GM23338 (cell line): ENCODE measurements around the gene L3MBTL4. TPM values are rescaled to one million over a fixed set of nuclear protein-coding genes. Genes with fewer than 3 reads are reported as not detected.
A peak's percentile ranks its signal among the peaks of the same experiment; 100 is the strongest.

Experiments
- ATAC-seq: fragments of 200-7000 bp; cut with Tn5 transposase; 3 replicates; pipeline ENCODE4 v1.9.1; 2020
- DNase-seq: peaks from one replicate; pipeline ENCODE4 v3.0.0-alpha.2; 2015; ENCODE audit warnings: low spot score
- H2AFZ ChIP-seq: fragments of 200-600 bp; sonication (generic); 2 replicates; pipeline ENCODE4 v1.8.0; 2016; ENCODE audit warnings: antibody characterized with exemption, mild to moderate bottlenecking, moderate library complexity
- H3F3A ChIP-seq: fragments of 200-600 bp; sonication (generic); replicated peaks from 2 replicates; pipeline ENCODE4 v1.8.0; 2017; ENCODE audit warnings: antibody characterized with exemption, mixed run types, low read depth
- H3K27ac ChIP-seq: fragments of 200-600 bp; sonication (generic); 2 replicates; pipeline ENCODE4 v1.6.1; 2016; ENCODE audit warnings: low read depth
- H3K27me3 ChIP-seq: fragments of 200-600 bp; sonication (generic); 2 replicates; pipeline ENCODE4 v1.8.0; 2016; ENCODE audit warnings: mild to moderate bottlenecking, mixed run types, moderate library complexity; ENCODE audit not compliant: insufficient read depth
- H3K36me3 ChIP-seq: fragments of 200-600 bp; sonication (generic); 2 replicates; pipeline ENCODE4 v1.8.0; 2016; ENCODE audit warnings: mild to moderate bottlenecking; ENCODE audit not compliant: insufficient read depth
- H3K4me1 ChIP-seq: fragments of 200-600 bp; sonication (generic); 2 replicates; pipeline ENCODE4 v1.8.0; 2016; ENCODE audit warnings: mild to moderate bottlenecking, moderate library complexity; ENCODE audit not compliant: insufficient read depth
- H3K4me2 ChIP-seq: fragments of 200-600 bp; sonication (generic); 2 replicates; pipeline ENCODE4 v1.7.1; 2017; ENCODE audit warnings: mixed run types
- H3K4me3 ChIP-seq: fragments of 200-600 bp; sonication (generic); 2 replicates; pipeline ENCODE4 v1.6.1; 2016; ENCODE audit warnings: mixed run types
- H3K79me2 ChIP-seq: fragments of 200-600 bp; sonication (generic); replicated peaks from 2 replicates; pipeline ENCODE4 v1.8.0; 2017; ENCODE audit warnings: mild to moderate bottlenecking; ENCODE audit not compliant: insufficient read depth
- H3K9me2 ChIP-seq: fragments of 200-600 bp; sonication (generic); 2 replicates; pipeline ENCODE4 v1.8.0; 2017; ENCODE audit not compliant: insufficient read depth
- H4K20me1 ChIP-seq: fragments of 200-600 bp; sonication (generic); replicated peaks from 2 replicates; pipeline ENCODE4 v1.8.0; 2017; ENCODE audit warnings: mild to moderate bottlenecking; ENCODE audit not compliant: insufficient read depth
- H3K27ac Mint-ChIP-seq: 2 replicates; pipeline ENCODE4 v1.8.0; 2020; ENCODE audit warnings: inconsistent platforms, mild to moderate bottlenecking, moderate library complexity, mixed read lengths
- H3K27me3 Mint-ChIP-seq: 3 replicates; pipeline ENCODE4 v1.8.0; 2022; ENCODE audit warnings: low read depth, mild to moderate bottlenecking, moderate library complexity, mixed read lengths, inconsistent platforms; ENCODE audit not compliant: insufficient read depth, poor library complexity
- H3K36me3 Mint-ChIP-seq: 3 replicates; pipeline ENCODE4 v1.8.0; 2021; ENCODE audit warnings: low read depth, mild to moderate bottlenecking, inconsistent platforms, moderate library complexity, mixed read lengths
- H3K4me1 Mint-ChIP-seq: 3 replicates; pipeline ENCODE4 v1.8.0; 2020; ENCODE audit warnings: mild to moderate bottlenecking, inconsistent platforms, mixed read lengths
- H3K4me3 Mint-ChIP-seq: 3 replicates; pipeline ENCODE4 v1.8.0; 2021; ENCODE audit warnings: moderate library complexity, mild to moderate bottlenecking, inconsistent platforms, mixed read lengths
- H3K9me3 Mint-ChIP-seq: 3 replicates; pipeline ENCODE4 v1.8.0; 2020; ENCODE audit warnings: moderate library complexity, mild to moderate bottlenecking, inconsistent platforms, mixed read lengths
- ZNF114 ChIP-seq: fragments of 250-450 bp; sonication (Bioruptor Pico); IDR thresholded peaks from 2 replicates; pipeline ENCODE4 v1.5.0; 2020; ENCODE audit warnings: mild to moderate bottlenecking, moderate library complexity
- polyA plus RNA-seq: library from polyadenylated mRNA; unstranded; fragments of >200 nt; fragmentation: Nextera tagmentation; extraction: Ambion mirVana; gene quantifications from 2 replicates; pipeline ENCODE4 v1.2.1, GENCODE V29; 2016
- total RNA-seq: library from RNA; depleted of rRNA; stranded (reverse); fragments of >200 nt; shearing (Covaris generic); gene quantifications from 2 replicates; pipeline ENCODE4 v1.2.3, GENCODE V29; 2014
- TF ChIP-seq, protein P1 (sequence below): fragments of 250-450 bp; sonication (Bioruptor Pico); IDR thresholded peaks from 2 replicates; pipeline ENCODE4 v1.5.0; 2020; ENCODE audit warnings: mild to moderate bottlenecking, moderate library complexity

Gene L3MBTL4
- total and polyA plus RNA-seq, 2 experiments from 2014 or later, result 0.48 to 2.8 TPM

DNA sequence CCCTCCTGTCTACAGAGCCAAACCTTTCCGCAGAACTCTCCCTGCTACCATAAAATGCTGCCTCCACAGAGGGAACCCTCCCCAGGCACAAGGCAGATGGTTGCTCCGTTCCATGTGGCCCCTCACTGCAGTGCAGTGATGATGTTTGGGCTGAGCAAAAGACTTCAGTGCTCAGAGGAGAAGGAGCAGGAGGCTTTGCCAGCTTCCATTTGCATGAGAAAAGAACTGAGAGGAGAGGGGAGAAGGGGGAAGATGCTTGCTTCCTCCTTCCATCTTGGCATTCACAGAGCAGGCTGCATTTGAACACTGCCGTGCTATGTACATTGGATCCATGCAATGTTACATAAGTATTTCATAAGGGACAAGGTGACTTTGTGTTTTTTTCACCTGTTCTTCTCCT, 472.8 kb downstream of the L3MBTL4 start:
- Mint-ChIP-seq H3K9me3 (no peaks in the 10 kb centered on the region), H3K36me3 (no peaks in the 10 kb centered on the region)

More for the DNA sequence above, 472.8 kb downstream of the L3MBTL4 start:
- no peaks in the 10 kb centered on the region for H3K36me3 ChIP-seq
- H3F3A ChIP-seq, result no peaks in the 10 kb centered on the region
- no peaks in the 10 kb centered on the region for H3K79me2 ChIP-seq
- TF ChIP-seq, protein P1, sequence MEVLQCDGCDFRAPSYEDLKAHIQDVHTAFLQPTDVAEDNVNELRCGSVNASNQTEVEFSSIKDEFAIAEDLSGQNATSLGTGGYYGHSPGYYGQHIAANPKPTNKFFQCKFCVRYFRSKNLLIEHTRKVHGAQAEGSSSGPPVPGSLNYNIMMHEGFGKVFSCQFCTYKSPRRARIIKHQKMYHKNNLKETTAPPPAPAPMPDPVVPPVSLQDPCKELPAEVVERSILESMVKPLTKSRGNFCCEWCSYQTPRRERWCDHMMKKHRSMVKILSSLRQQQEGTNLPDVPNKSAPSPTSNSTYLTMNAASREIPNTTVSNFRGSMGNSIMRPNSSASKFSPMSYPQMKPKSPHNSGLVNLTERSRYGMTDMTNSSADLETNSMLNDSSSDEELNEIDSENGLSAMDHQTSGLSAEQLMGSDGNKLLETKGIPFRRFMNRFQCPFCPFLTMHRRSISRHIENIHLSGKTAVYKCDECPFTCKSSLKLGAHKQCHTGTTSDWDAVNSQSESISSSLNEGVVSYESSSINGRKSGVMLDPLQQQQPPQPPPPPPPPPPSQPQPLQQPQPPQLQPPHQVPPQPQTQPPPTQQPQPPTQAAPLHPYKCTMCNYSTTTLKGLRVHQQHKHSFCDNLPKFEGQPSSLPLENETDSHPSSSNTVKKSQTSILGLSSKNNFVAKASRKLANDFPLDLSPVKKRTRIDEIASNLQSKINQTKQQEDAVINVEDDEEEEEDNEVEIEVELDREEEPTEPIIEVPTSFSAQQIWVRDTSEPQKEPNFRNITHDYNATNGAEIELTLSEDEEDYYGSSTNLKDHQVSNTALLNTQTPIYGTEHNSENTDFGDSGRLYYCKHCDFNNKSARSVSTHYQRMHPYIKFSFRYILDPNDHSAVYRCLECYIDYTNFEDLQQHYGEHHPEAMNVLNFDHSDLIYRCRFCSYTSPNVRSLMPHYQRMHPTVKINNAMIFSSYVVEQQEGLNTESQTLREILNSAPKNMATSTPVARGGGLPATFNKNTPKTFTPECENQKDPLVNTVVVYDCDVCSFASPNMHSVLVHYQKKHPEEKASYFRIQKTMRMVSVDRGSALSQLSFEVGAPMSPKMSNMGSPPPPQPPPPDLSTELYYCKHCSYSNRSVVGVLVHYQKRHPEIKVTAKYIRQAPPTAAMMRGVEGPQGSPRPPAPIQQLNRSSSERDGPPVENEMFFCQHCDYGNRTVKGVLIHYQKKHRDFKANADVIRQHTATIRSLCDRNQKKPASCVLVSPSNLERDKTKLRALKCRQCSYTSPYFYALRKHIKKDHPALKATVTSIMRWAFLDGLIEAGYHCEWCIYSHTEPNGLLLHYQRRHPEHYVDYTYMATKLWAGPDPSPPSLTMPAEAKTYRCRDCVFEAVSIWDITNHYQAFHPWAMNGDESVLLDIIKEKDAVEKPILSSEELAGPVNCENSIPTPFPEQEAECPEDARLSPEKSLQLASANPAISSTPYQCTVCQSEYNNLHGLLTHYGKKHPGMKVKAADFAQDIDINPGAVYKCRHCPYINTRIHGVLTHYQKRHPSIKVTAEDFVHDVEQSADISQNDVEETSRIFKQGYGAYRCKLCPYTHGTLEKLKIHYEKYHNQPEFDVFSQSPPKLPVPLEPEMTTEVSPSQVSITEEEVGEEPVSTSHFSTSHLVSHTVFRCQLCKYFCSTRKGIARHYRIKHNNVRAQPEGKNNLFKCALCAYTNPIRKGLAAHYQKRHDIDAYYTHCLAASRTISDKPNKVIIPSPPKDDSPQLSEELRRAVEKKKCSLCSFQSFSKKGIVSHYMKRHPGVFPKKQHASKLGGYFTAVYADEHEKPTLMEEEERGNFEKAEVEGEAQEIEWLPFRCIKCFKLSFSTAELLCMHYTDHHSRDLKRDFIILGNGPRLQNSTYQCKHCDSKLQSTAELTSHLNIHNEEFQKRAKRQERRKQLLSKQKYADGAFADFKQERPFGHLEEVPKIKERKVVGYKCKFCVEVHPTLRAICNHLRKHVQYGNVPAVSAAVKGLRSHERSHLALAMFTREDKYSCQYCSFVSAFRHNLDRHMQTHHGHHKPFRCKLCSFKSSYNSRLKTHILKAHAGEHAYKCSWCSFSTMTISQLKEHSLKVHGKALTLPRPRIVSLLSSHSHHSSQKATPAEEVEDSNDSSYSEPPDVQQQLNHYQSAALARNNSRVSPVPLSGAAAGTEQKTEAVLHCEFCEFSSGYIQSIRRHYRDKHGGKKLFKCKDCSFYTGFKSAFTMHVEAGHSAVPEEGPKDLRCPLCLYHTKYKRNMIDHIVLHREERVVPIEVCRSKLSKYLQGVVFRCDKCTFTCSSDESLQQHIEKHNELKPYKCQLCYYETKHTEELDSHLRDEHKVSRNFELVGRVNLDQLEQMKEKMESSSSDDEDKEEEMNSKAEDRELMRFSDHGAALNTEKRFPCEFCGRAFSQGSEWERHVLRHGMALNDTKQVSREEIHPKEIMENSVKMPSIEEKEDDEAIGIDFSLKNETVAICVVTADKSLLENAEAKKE (CRISPR knock-in tag), result peak; percentile 52; the same call in 1 of the 2 replicates
- TF ChIP-seq ZNF114 (CRISPR knock-in tag), result no peak
- H2AFZ ChIP-seq, result peak overlapping the region; percentile 82
- peaks cover 18% of the 10 kb centered on the region; the same call in 1 of the 2 replicates for H3K4me1 ChIP-seq
- peaks cover 12% of the 10 kb centered on the region for H3K27me3 Mint-ChIP-seq
- H3K9me2 ChIP-seq, result no peaks in the 10 kb centered on the region
- H4K20me1 ChIP-seq, result no peaks in the 10 kb centered on the region
- H3K27ac ChIP-seq, result no peak overlapping the region
- DNase-seq (peak; percentile 59), ATAC-seq (peak; percentile 96)
- no peaks in the 10 kb centered on the region for H3K27me3 ChIP-seq
- peak overlapping the region; percentile 43 for H3K4me2 ChIP-seq
- H3K27ac Mint-ChIP-seq, result no peak overlapping the region; the same call in 1 of the 2 replicates
- no peak overlapping the region for H3K4me3 ChIP-seq
- H3K4me1 Mint-ChIP-seq, result peaks cover 23% of the 10 kb centered on the region
- no peak overlapping the region for H3K4me3 Mint-ChIP-seq
